ENCODE measurements around the gene NUP50.

GRCh38 chr22:45226503-45227186 is 62.9 kb downstream of the NUP50 start:
- no peak for TF ChIP-seq CTCF (conservative IDR thresholded peaks at IDR 0.05)
- TF ChIP-seq ZFX (IDR thresholded peaks at IDR 0.05), result no peak
